Thymus (tissue), 11 donors: ENCODE data around the gene KCNK10. TPM values are rescaled to one million over a fixed set of nuclear protein-coding genes. Genes with fewer than 3 reads are reported as not detected.
"Not testable (repeated sequence)": the region's sequence is repeated elsewhere in the genome, so short reads cannot be mapped to it uniquely, and the experiment has no call there.

Experiments
- DNase-seq, 9 donors: peaks; one replicate each; pipeline ENCODE4 v3.0.0-alpha.2; 2013; ENCODE audit warnings: low spot score in 9 of 9, low read depth in 6 of 9, missing footprints in 1 of 9
- H3K27ac ChIP-seq, 2 donors: one replicate each; pipeline ENCODE4 v1.5.1; 2013; ENCODE audit warnings: control low read depth in 1 of 2, low read depth in 1 of 2, low read length in 1 of 2, mild to moderate bottlenecking in 1 of 2, moderate library complexity in 1 of 2
- H3K27me3 ChIP-seq, 2 donors: one replicate each; pipeline ENCODE4 v1.5.1; 2013; ENCODE audit warnings: low read length in 1 of 2; ENCODE audit not compliant: control insufficient read depth in 2 of 2, insufficient read depth in 1 of 2
- H3K36me3 ChIP-seq, 2 donors: one replicate each; pipeline ENCODE4 v1.5.1; 2013; ENCODE audit warnings: low read length in 1 of 2, mild to moderate bottlenecking in 1 of 2, moderate library complexity in 1 of 2; ENCODE audit not compliant: control insufficient read depth in 2 of 2, insufficient read depth in 2 of 2
- H3K4me1 ChIP-seq, 2 donors: one replicate each; pipeline ENCODE4 v1.5.1; 2013; ENCODE audit warnings: low read length in 2 of 2; ENCODE audit not compliant: control insufficient read depth in 2 of 2, insufficient read depth in 2 of 2
- H3K4me3 ChIP-seq, 2 donors: one replicate each; pipeline ENCODE4 v1.5.1; 2013; ENCODE audit warnings: low read length in 2 of 2, control low read depth in 1 of 2, mild to moderate bottlenecking in 1 of 2
- H3K9me3 ChIP-seq, 2 donors: one replicate each; pipeline ENCODE4 v1.5.1; 2013; ENCODE audit warnings: low read length in 1 of 2, mild to moderate bottlenecking in 1 of 2; ENCODE audit not compliant: control insufficient read depth in 2 of 2, insufficient read depth in 1 of 2
- WGBS: extraction: QIAGEN DNeasy Blood & Tissue Kit; methylation state at CpG from one replicate; pipeline ENCODE4 v1.1.7; 2013; 5-methylcytosine and 5-hydroxymethylcytosine counted together
- polyA plus RNA-seq: library from polyadenylated mRNA; stranded (reverse); fragments of 200-250 nt; gene quantifications from one replicate; pipeline ENCODE4 v1.2.3, GENCODE V29; 2013
- total RNA-seq: library from RNA; stranded (reverse); fragments of 120-200 nt; gene quantifications from one replicate; pipeline ENCODE4 v1.2.4, GENCODE V29; 2013
- donor health status: healthy.

The KCNK10 gene
- total and polyA plus RNA-seq, 2 donors = 0.02 to 0.09 TPM

DNA sequence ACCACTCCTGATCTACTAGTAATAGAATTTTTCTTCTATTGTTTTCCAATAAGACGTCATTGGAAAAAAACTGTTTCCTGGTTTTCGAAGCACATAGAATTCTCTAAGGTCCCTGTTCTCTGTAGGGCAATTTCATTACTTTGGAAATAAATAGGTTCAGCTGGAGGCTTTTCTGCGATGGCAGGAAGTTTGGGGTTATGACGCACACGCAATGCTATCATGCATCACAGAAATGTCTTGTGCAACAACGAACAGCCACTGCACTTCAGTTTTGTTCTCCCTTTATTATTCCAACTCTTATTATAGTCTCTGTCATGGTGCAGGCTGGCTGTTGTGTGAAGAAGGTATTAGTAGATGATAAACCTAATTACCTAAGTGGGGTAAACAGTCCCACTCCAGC, 59.0 kb downstream of the KCNK10 start:
- no peaks in the 10 kb centered on the region for H3K36me3 ChIP-seq
- H3K27ac ChIP-seq = no peak overlapping the region
- no peaks in the 10 kb centered on the region for H3K9me3 ChIP-seq
- H3K4me3 ChIP-seq = no peak overlapping the region
- 75% methylated on average over 6 of the region's 6 CpGs for WGBS
- no peak for DNase-seq
- H3K27me3 ChIP-seq = no peaks in the 10 kb centered on the region
- no peaks in the 10 kb centered on the region for H3K4me1 ChIP-seq

DNA sequence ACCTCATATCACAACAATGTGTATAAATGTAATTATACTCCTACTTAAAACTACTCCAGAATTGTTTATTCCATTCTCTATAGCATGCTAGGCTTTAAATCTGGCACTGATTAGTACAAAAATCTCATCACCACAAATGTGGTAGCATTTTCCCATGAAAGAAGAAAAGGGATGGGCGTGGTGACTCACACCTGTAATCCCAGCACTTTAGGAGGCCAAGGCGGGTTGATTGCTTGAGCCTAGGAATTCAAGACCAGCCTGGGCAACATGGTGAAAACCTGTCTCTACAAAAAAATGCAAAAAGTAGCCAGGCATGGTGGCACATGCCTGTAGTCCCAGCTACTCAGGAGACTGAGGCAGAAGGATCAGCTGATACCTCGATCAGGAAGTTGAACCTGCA, 61.8 kb downstream of the KCNK10 start:
- 91% methylated on average over 3 of the region's 3 CpGs for WGBS
- H3K27me3 ChIP-seq = not testable (repeated sequence)

DNA sequence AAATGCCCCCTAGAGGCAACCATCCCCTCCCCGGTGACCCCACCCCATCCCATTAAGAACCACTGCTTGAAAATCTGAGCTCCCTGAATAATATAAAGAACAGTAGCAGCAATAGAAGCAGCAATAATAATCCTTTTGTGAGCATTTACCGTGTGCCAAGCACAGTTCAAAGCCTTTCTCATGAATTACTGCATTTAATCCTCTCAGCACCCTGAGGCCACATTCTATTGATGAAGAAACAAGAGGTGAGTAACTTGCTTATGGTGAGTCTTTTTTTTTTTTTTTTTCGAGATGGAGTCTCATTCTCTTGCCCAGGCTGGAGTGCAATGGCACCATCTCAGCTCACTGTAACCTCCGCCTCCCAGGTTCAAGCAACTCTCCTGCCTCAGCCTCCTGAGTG, 65.0 kb downstream of the KCNK10 start:
- WGBS = 89% methylated on average over 4 of the region's 4 CpGs
- no peak for DNase-seq
- Histone ChIP-seq H3K27ac (no peak overlapping the region), H3K4me3 (no peak overlapping the region), H3K9me3 (no peaks in the 10 kb centered on the region), H3K4me1 (no peaks in the 10 kb centered on the region), H3K36me3 (no peaks in the 10 kb centered on the region), H3K27me3 (no peaks in the 10 kb centered on the region)

More for the DNA sequence above, 61.8 kb downstream of the KCNK10 start:
- H3K9me3 ChIP-seq, H3K27ac ChIP-seq, H3K4me1 ChIP-seq, H3K4me3 ChIP-seq, H3K36me3 ChIP-seq, DNase-seq: not testable (repeated sequence)

DNA sequence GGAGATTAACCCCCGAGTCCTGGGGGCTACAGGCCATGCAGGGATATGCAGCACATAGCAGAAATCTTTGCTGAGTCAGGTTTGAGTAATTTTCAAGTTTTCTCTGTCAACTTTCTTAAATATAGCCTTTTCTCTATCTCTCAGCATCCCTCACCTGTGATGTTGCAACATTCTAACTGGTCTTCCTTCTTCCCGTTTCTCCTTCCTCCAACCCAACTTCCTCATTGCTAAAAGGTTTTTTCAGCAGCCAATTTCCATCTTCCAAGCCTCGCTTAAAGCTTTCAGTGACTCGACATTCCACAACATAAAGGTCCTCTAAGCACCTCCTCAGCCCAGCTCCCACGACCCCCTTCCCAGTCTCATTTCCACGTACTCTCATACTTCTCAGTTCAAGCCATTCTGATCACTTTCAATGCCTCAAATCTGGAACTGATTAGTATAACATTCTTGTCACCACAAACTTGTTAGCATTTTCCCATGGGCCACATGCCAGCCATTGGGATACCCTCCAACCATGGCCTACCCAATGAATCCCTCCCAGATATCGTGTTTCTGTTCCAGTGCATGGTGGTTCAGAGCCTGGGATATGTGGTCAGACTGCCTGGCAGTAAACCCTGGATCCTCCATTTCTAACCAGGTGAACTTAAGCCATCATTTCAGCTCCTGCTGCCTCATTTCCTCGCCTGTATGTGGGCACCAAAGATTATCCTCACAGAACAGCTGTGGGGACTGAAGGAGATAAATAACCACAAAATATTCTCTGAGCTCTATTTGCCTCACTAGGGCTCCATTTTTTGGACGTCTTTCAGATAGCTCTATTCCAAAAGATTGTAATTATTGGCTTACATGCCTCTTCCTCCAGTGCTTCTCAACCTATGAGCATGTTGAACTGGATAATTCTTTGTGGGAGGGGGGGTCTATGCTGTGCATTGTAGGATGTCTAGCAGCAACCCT, 65.8 kb downstream of the KCNK10 start:
- 54% methylated on average over 9 of the region's 9 CpGs for WGBS
- no peak overlapping the region for H3K27ac ChIP-seq
- H3K27me3 ChIP-seq = no peaks in the 10 kb centered on the region
- no peak overlapping the region for H3K4me3 ChIP-seq
- DNase-seq = no peak
- H3K4me1 ChIP-seq = no peaks in the 10 kb centered on the region
- H3K36me3 ChIP-seq = no peaks in the 10 kb centered on the region
- H3K9me3 ChIP-seq = no peaks in the 10 kb centered on the region

DNA sequence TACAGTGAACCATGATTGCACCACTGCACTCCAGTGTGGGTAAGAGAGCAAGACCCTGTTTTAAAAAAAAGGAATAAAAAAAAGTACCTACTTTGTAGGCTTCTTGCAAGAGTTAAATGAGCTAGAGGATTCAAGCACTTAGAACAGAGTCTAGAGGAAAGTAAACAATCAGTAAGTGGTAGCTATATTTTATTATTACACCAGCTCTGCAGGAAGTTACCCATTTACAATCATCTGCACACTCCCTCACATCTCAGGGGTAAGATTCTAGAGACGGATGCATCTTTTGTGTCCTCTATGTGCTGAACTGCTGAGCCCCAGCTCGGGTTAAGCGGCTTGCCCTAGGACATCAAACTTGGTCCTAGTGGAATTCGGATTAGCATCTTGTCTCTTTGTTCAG, 67.3 kb downstream of the KCNK10 start:
- H3K27me3 ChIP-seq = no peaks in the 10 kb centered on the region
- H3K27ac ChIP-seq = no peak overlapping the region
- H3K9me3 ChIP-seq = no peaks in the 10 kb centered on the region
- no peaks in the 10 kb centered on the region for H3K4me1 ChIP-seq
- DNase-seq = no peak
- 89% methylated on average over 4 of the region's 4 CpGs for WGBS
- no peaks in the 10 kb centered on the region for H3K36me3 ChIP-seq
- H3K4me3 ChIP-seq = no peak overlapping the region

DNA sequence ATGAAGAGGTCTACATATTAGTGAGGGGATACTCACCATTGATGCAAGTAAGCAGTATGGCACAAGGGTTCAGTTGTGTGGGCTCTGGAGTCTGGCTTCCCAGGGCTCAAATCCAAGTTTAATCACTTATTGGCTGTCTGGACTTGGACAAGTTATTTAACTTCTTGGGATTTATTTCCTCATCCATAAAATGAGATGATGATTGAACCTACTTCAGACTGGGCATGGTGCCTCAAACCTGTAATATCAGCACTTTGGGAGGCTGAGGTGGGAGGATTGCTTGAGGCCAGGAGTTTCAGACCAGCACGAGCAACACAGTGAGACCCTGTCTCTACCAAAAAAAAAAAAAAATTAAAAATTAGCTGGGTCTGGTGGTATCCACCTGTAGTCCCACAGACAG, 67.9 kb downstream of the KCNK10 start:
- WGBS = 95% methylated on average over 1 of the region's 1 CpG
- no peaks in the 10 kb centered on the region for H3K9me3 ChIP-seq
- no peaks in the 10 kb centered on the region for H3K36me3 ChIP-seq
- no peak overlapping the region for H3K27ac ChIP-seq
- H3K4me3 ChIP-seq = no peak overlapping the region
- H3K27me3 ChIP-seq = no peaks in the 10 kb centered on the region
- H3K4me1 ChIP-seq = no peaks in the 10 kb centered on the region
- no peak for DNase-seq

DNA sequence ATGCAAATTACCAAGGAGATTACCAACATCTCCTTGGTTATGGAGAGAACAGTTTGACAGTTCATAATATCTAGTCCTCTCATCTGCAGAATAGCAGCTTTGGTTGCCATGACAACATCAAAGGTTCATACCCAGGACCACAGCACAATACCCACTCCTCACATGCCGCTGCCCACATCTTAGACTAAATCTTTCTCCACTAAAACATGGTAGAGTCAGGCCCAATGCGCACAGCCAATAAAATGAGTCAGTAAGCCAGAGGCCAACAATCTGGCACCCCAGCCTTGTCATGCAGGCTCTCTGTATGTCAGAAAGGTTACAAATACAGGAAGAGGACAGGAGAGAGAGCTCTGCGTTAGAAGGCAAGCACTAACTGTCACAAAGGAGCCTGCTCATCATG, 70.6 kb downstream of the KCNK10 start:
- WGBS = 91% methylated on average over 3 of the region's 3 CpGs
- H3K4me1 ChIP-seq = no peaks in the 10 kb centered on the region

DNA sequence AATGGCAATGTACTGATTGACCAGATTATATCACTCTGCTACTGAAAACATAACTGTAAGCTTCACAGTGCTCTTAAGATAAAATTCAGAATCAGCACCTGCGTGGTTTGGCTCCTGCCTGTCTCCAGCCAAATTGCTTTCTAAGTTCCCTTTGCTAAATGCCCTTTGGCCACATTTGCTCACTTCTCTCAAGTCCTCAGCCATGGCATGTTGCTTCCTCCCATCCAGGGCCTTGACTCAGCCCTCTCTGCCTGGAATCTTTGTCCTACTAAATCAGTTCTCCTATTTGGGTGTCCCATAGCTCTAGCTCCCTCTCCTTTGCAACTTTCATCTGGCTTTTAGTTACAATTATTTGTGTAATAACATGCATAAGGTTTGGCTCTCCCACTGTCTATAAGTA, 71.4 kb downstream of the KCNK10 start:
- Histone ChIP-seq H3K9me3 (no peaks in the 10 kb centered on the region), H3K36me3 (no peaks in the 10 kb centered on the region), H3K27ac (no peak overlapping the region), H3K4me3 (no peak overlapping the region), H3K27me3 (no peaks in the 10 kb centered on the region), H3K4me1 (no peaks in the 10 kb centered on the region)
- no peak for DNase-seq
- WGBS = 85% methylated on average over 1 of the region's 1 CpG

More for the DNA sequence above, 70.6 kb downstream of the KCNK10 start:
- H3K9me3 ChIP-seq = no peaks in the 10 kb centered on the region
- no peaks in the 10 kb centered on the region for H3K36me3 ChIP-seq
- no peaks in the 10 kb centered on the region for H3K27me3 ChIP-seq
- H3K27ac ChIP-seq = no peak overlapping the region
- no peak overlapping the region for H3K4me3 ChIP-seq
- DNase-seq = no peak

DNA sequence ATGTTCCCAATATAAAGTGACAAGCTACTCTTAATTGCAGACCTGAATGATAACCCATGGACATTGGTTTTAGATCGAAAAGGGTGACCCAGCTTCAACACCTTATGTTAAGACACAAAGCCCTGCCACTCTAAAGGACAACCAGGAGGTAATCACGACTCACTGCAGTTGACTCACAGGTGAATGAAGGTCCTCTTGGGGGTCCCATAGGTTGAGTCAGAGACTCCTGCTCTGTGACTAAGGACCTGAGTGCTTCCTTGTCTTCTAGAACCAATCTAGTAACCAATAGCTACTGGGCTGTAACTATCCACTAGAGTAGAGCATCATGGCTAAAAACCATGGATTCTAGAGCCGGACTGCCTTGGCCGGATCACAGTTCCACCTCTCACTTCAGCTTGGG, 73.8 kb downstream of the KCNK10 start:
- no peaks in the 10 kb centered on the region for H3K4me1 ChIP-seq
- H3K27ac ChIP-seq = no peak overlapping the region
- no peak overlapping the region for H3K4me3 ChIP-seq
- DNase-seq = no peak
- 93% methylated on average over 4 of the region's 4 CpGs for WGBS
- no peaks in the 10 kb centered on the region for H3K27me3 ChIP-seq
- no peaks in the 10 kb centered on the region for H3K36me3 ChIP-seq
- H3K9me3 ChIP-seq = no peaks in the 10 kb centered on the region
